Endothelial cell of umbilical vein (primary cell): ENCODE data around the gene ANGEL1. TPM values are rescaled to one million over a fixed set of nuclear protein-coding genes. Genes with fewer than 3 reads are reported as not detected.

Experiments used
- BruUV-seq: library from RNA; stranded (reverse); fragments of 400-500 nt; replicated peaks from 2 replicates; lab custom pipeline; 2021; lab: Mats Ljungman, UMichigan
- CTCF ChIA-PET: fragments of 300-600, 350-600 bp; sonication (Branson Sonifier 250); formaldehyde crosslinking; loops from one replicate; lab custom pipeline; 2021; ENCODE audit warnings: antibody characterized with exemption, inconsistent platforms; lab: Charles Lee
- POLR2A ChIA-PET: fragments of 300-600, 350-600 bp; sonication (Branson Sonifier 250); formaldehyde crosslinking; loops from one replicate; lab custom pipeline; 2021; ENCODE audit warnings: antibody characterized with exemption, inconsistent platforms; lab: Charles Lee
- DNase-seq: peaks from one replicate; pipeline ENCODE4 v3.0.0-alpha.2; 2011; ENCODE audit warnings: low read depth, low spot score
- FAIRE-seq: peaks from 2 replicates; lab custom pipeline; 2011; peaks lifted over from hg19 to GRCh38; lab: Jason Lieb, UNC
- H2AFZ ChIP-seq: 2 replicates; pipeline ENCODE4 v1.6.0; 2012; ENCODE audit warnings: low read depth, low read length, control low read depth, inconsistent platforms
- H3K27ac ChIP-seq: 2 replicates; pipeline ENCODE4 v1.5.1; 2011; ENCODE audit warnings: low read depth, mild to moderate bottlenecking, control low read depth, low read length, moderate library complexity; ENCODE audit not compliant: insufficient read depth
- H3K27me3 ChIP-seq, 2 experiments: 2 replicates each; pipeline versions ENCODE4 v1.6.0 to v1.6.1; 2011; ENCODE audit warnings: low read length in 2 of 2, mixed read lengths in 1 of 2; ENCODE audit not compliant: control insufficient read depth in 2 of 2, insufficient read depth in 2 of 2
- H3K36me3 ChIP-seq, 2 experiments: 2 replicates in 1 of 2; 3 replicates in 1 of 2; pipeline ENCODE4 v1.5.1; 2011; ENCODE audit warnings: low read length in 2 of 2, mild to moderate bottlenecking in 1 of 2, moderate library complexity in 1 of 2; ENCODE audit not compliant: control insufficient read depth in 2 of 2, insufficient read depth in 2 of 2; ENCODE audit errors: extremely low read depth in 1 of 2
- H3K4me1 ChIP-seq: 3 replicates; pipeline ENCODE4 v1.5.1; 2011; ENCODE audit warnings: mild to moderate bottlenecking, low read length; ENCODE audit not compliant: control insufficient read depth, insufficient read depth; ENCODE audit errors: extremely low read depth
- H3K4me2 ChIP-seq: 2 replicates; pipeline ENCODE4 v1.6.1; 2011; ENCODE audit warnings: low read length, control low read depth, mixed read lengths; ENCODE audit not compliant: insufficient read depth
- H3K4me3 ChIP-seq, 3 experiments: fragments of 200-600 bp in 1 of 3; sonication (generic), shearing (Covaris generic) in 1 of 3; replicated peaks in 1 of 3; 2 replicates each; pipeline ENCODE4 v1.5.1; 2011 to 2016; ENCODE audit warnings: control low read depth in 3 of 3, low read length in 3 of 3, mild to moderate bottlenecking in 2 of 3, inconsistent platforms in 1 of 3, low read depth in 1 of 3, moderate library complexity in 1 of 3; ENCODE audit not compliant: insufficient read depth in 1 of 3
- H3K79me2 ChIP-seq: 2 replicates; pipeline ENCODE4 v1.6.0; 2012; ENCODE audit warnings: low read length, inconsistent platforms; ENCODE audit not compliant: control insufficient read depth, insufficient read depth
- H3K9ac ChIP-seq: replicated peaks from 2 replicates; pipeline ENCODE3; 2011; ENCODE audit warnings: low read length, control low read depth; ENCODE audit not compliant: insufficient read depth; ENCODE audit errors: extremely low read depth
- H3K9me1 ChIP-seq: replicated peaks from 3 replicates; pipeline ENCODE4 v1.6.0; 2011; ENCODE audit warnings: mild to moderate bottlenecking, low read length; ENCODE audit not compliant: control insufficient read depth, insufficient read depth; ENCODE audit errors: extremely low read depth
- H3K9me3 ChIP-seq: replicated peaks from 2 replicates; pipeline ENCODE4 v1.5.1; 2012; ENCODE audit warnings: low read length, inconsistent platforms; ENCODE audit not compliant: control insufficient read depth, insufficient read depth
- H4K20me1 ChIP-seq: replicated peaks from 2 replicates; pipeline ENCODE3; 2011; ENCODE audit warnings: mild to moderate bottlenecking, low read length; ENCODE audit not compliant: control insufficient read depth, insufficient read depth; ENCODE audit errors: extremely low read depth
- CTCF ChIP-seq, 2 donors: IDR thresholded peaks; 1 replicate in 1 of 2; 2 replicates in 1 of 2; pipeline ENCODE4 v1.5.1; 2011; ENCODE audit warnings: low read length in 2 of 2, mild to moderate bottlenecking in 2 of 2, moderate library complexity in 2 of 2, control low read depth in 1 of 2, inconsistent platforms in 1 of 2, low read depth in 1 of 2; ENCODE audit not compliant: insufficient read depth in 1 of 2; ENCODE audit errors: extremely low read depth in 1 of 2
- EZH2 ChIP-seq: IDR thresholded peaks from 2 replicates; pipeline ENCODE4 v1.6.1; 2012; ENCODE audit warnings: borderline replicate concordance, low read depth, mild to moderate bottlenecking, moderate library complexity, low read length, inconsistent platforms; ENCODE audit not compliant: severe bottlenecking
- FOS ChIP-seq: IDR thresholded peaks from 2 replicates; pipeline ENCODE4 v1.6.1; 2011; ENCODE audit warnings: mild to moderate bottlenecking, low read length, moderate library complexity, borderline replicate concordance; ENCODE audit not compliant: insufficient read depth
- GATA2 ChIP-seq: IDR thresholded peaks from 2 replicates; pipeline ENCODE4 v1.7.0; 2011; ENCODE audit warnings: low read depth, mild to moderate bottlenecking, moderate library complexity, mixed read lengths, low read length; ENCODE audit not compliant: insufficient read length, insufficient read depth
- JUN ChIP-seq: IDR thresholded peaks from 2 replicates; pipeline ENCODE4 v1.6.1; 2011; ENCODE audit warnings: borderline replicate concordance, low read depth; ENCODE audit not compliant: insufficient read length, insufficient read depth
- MAX ChIP-seq: IDR thresholded peaks from 2 replicates; pipeline ENCODE4 v1.6.1; 2011; ENCODE audit not compliant: insufficient read depth, insufficient read length
- MYC ChIP-seq: IDR thresholded peaks from one replicate; pipeline ENCODE4 v1.6.1; 2011; ENCODE audit warnings: mild to moderate bottlenecking, low read depth, low read length
- POLR2A ChIP-seq: IDR thresholded peaks from 2 replicates; pipeline ENCODE4 v1.6.1; 2012; ENCODE audit warnings: low read depth, mild to moderate bottlenecking, control low read depth, low read length
- POLR2AphosphoS5 ChIP-seq: IDR thresholded peaks from 2 replicates; pipeline ENCODE4 v1.6.1; 2012; ENCODE audit warnings: low read depth, mild to moderate bottlenecking, control low read depth, low read length, moderate library complexity; ENCODE audit not compliant: insufficient read depth
- dilution Hi-C: fragments of 300-500 bp; cut with MboI; formaldehyde crosslinking; loops from one replicate; pipeline ENCODE4 v1.15.0; 2019; ENCODE audit warnings: low sequenced_read_pairs; ENCODE audit not compliant: extremely low pct_ligation_motif_present
- intact Hi-C: fragments of 100-400 bp; cut with micrococcal nuclease; formaldehyde crosslinking; loops from one replicate; pipeline ENCODE4 v1.10.0; 2022
- polyA plus RNA-seq, 4 experiments: library from polyadenylated mRNA; depleted of rRNA in 3 of 4; stranded (reverse) in 3 of 4; unstranded in 1 of 4; fragments of >200 nt; gene quantifications; 2 replicates each; pipeline versions ENCODE4 v1.2.1 to v1.2.3, GENCODE V29; 2011 to 2012; ENCODE audit warnings: missing spikeins in 1 of 4
- total RNA-seq: library from RNA; stranded (reverse); gene quantifications from 2 replicates; pipeline ENCODE4 v1.2.3, GENCODE V29; 2021

Gene ANGEL1
- total and polyA plus RNA-seq, 2 donors (not counting 3 experiments of a cell fraction or from before 2014, with no cell fraction given): 14.8 to 22.0 TPM

DNA sequence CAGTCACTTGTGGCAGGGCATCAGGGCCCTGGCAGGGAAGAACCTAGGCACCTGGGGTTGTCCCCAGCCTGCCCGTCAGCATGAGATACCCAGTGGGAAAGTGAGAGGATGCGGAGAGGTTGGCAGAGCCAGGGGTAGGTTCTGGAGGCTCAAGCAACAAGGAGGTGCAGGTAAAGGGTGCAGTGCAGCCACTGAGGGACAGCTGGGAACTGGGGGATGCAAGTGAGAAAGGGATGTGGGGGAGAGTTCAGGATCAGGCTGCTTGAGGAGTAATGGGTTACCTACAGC lies 32.7 kb downstream of the ANGEL1 start:
- dilution Hi-C loops (no loop called here), intact Hi-C loops (no loop called here)
- Histone ChIP-seq H3K27ac (no peak overlapping the region), H3K36me3 (peaks cover 2 to 36% of the 10 kb centered on the region in 2 experiments), H3K9ac (no peak overlapping the region), H3K4me3 (no peak overlapping the region), H3K9me3 (no peaks in the 10 kb centered on the region), H3K9me1 (no peaks in the 10 kb centered on the region), H3K4me2 (no peak overlapping the region), H3K4me1 (no peaks in the 10 kb centered on the region), H3K79me2 (no peaks in the 10 kb centered on the region), H3K27me3 (no peaks in the 10 kb centered on the region), H2AFZ (no peak overlapping the region), H4K20me1 (no peaks in the 10 kb centered on the region)
- DNase-seq: no peak
- ChIA-PET CTCF (interaction anchor here (1.6 to 15.4 kb wide), 3 partner anchors 10 to 67 kb away, joined by 4 to 557 read pairs (median 7); no protein-coding TSS in a partner anchor), POLR2A (no interaction called here)
- TF ChIP-seq CTCF (IDR thresholded peaks at IDR 0.05; ENCODE audit: extremely low read depth in 1 of 2, insufficient read depth in 1 of 2, low read depth in 1 of 2, low read length in 2 of 2) (no peak), MAX (no peak), GATA2 (no peak), FOS (no peak), MYC (no peak), EZH2 (no peak), POLR2AphosphoS5 (no peak), POLR2A (no peak), JUN (no peak)
- no TSS peak for BruUV-seq
- no peak for FAIRE-seq
